Right lobe of liver (tissue), 4 donors: ENCODE results near the gene SHMT2.

Experiments
- CTCF ChIP-seq, 4 donors: fragments of 200-600 bp in 3 of 4; fragments of 450-650 bp in 1 of 4; IDR thresholded peaks; one replicate each; pipeline versions ENCODE4 v1.5.1 to v1.8.0; 2016 to 2022; ENCODE audit warnings: antibody characterized with exemption in 4 of 4, mild to moderate bottlenecking in 2 of 4
- POLR2A ChIP-seq: fragments of 450-650 bp; IDR thresholded peaks from one replicate; pipeline ENCODE4 v1.6.1; 2017; ENCODE audit warnings: antibody characterized with exemption, mild to moderate bottlenecking
- donor health status: DM: no; HTN: no; CAD: no.
- donor health status: DM: no; HTN: no; CAD: no.
- donor health status: DM: no; HTN: yes; CAD: no.

- no peak for TF ChIP-seq CTCF (IDR thresholded peaks at IDR 0.05)
- TF ChIP-seq POLR2A = no peak
Measured at GRCh38 chr12:57181561-57182155, 47.9 kb upstream of the SHMT2 start.
